Body of pancreas (tissue), 4 donors: ENCODE measurements around the gene PGC. TPM values are rescaled to one million over a fixed set of nuclear protein-coding genes. Genes with fewer than 3 reads are reported as not detected.

ENCODE experiments used
- ATAC-seq: fragments of 150-250 bp; one replicate; pipeline ENCODE4 v1.9.1; 2016
- DNase-seq, 4 donors: peaks; one replicate each; pipeline ENCODE4 v3.0.0-alpha.2; 2019
- H3K27ac ChIP-seq, 4 donors: fragments of 200-600 bp; sonication (generic); 1 replicate in 3 of 4; 2 replicates in 1 of 4; pipeline versions ENCODE4 v1.5.1 to v1.6.1; 2016 to 2019; ENCODE audit warnings: mild to moderate bottlenecking in 1 of 4, mixed read lengths in 1 of 4, moderate library complexity in 1 of 4
- H3K27me3 ChIP-seq, 2 donors: fragments of 200-600 bp; sonication (generic); one replicate each; pipeline ENCODE4 v1.6.0; 2016; ENCODE audit warnings: mild to moderate bottlenecking in 1 of 2
- H3K36me3 ChIP-seq, 2 donors: fragments of 200-600 bp; sonication (generic); replicated peaks in 1 of 2; 2 replicates each; pipeline ENCODE4 v1.5.1; 2016; ENCODE audit warnings: low read depth in 2 of 2; ENCODE audit not compliant: insufficient read depth in 1 of 2
- H3K4me1 ChIP-seq: fragments of 200-600 bp; sonication (generic); one replicate; pipeline ENCODE4 v1.6.0; 2016
- H3K4me3 ChIP-seq, 2 donors: fragments of 200-600 bp; sonication (generic); 1 replicate in 1 of 2; 2 replicates in 1 of 2; pipeline ENCODE4 v1.5.1; 2016 to 2019
- H3K9me3 ChIP-seq, 3 donors: fragments of 200-600 bp; sonication (generic); 1 replicate in 2 of 3; 2 replicates in 1 of 3; pipeline ENCODE4 v1.5.1; 2016
- CTCF ChIP-seq, 7 experiments: fragments of 450-650 bp in 4 of 7; fragments of 200-600 bp in 3 of 7; sonication (generic) in 3 of 7; IDR thresholded peaks; one replicate each; pipeline ENCODE4 v1.5.1; 2016 to 2019; ENCODE audit warnings: antibody characterized with exemption in 7 of 7
- POLR2A ChIP-seq, 3 donors: fragments of 450-650 bp; IDR thresholded peaks; one replicate each; pipeline ENCODE4 v1.6.1; 2016; ENCODE audit warnings: antibody characterized with exemption in 3 of 3, mild to moderate bottlenecking in 2 of 3
- WGBS, 2 donors: methylation state at CpG; one replicate each; pipeline ENCODE4 v1.1.5; 2017; 5-methylcytosine and 5-hydroxymethylcytosine counted together
- intact Hi-C: fragments of 100-400 bp; cut with DNase I; formaldehyde crosslinking; loops from one replicate; pipeline ENCODE4 v1.15.1; 2023
- total RNA-seq, 2 donors: library from RNA; depleted of rRNA; stranded (reverse); fragments of >200 nt; gene quantifications; one replicate each; pipeline ENCODE4 v1.1.0, GENCODE V29; 2016

PGC gene
- total RNA-seq, 2 donors from 2014 or later = 48.8 to 91.1 TPM

GRCh38 chr6:41697861-41698781 is 49.1 kb downstream of the PGC start:
- no peaks in the 10 kb centered on the region for H3K9me3 ChIP-seq
- WGBS, 2 donors = 77 to 82% methylated on average over 15 of the region's 15 CpGs
- no peak for TF ChIP-seq CTCF (IDR thresholded peaks at IDR 0.05)
- no peak for TF ChIP-seq POLR2A (IDR thresholded peaks at IDR 0.05)
- no peak overlapping the region for H3K4me3 ChIP-seq
- DNase-seq = no peak
- H3K27me3 ChIP-seq = no peaks in the 10 kb centered on the region
- no peaks in the 10 kb centered on the region for H3K36me3 ChIP-seq
- H3K27ac ChIP-seq = no peak overlapping the region
- no peak for ATAC-seq
- intact Hi-C loops = no loop called here
- no peaks in the 10 kb centered on the region for H3K4me1 ChIP-seq

GRCh38 chr6:41696788-41697187 is 50.4 kb downstream of the PGC start:
- no peak overlapping the region for H3K27ac ChIP-seq
- H3K36me3 ChIP-seq = no peaks in the 10 kb centered on the region
- no peak for ATAC-seq
- 92 to 98% methylated on average over 6 of the region's 6 CpGs for WGBS, 2 donors
- H3K9me3 ChIP-seq = no peaks in the 10 kb centered on the region
- no peaks in the 10 kb centered on the region for H3K27me3 ChIP-seq
- intact Hi-C loops = no loop called here
- no peaks in the 10 kb centered on the region for H3K4me1 ChIP-seq
- DNase-seq = no peak
- TF ChIP-seq CTCF (IDR thresholded peaks at IDR 0.05) (no peak), POLR2A (IDR thresholded peaks at IDR 0.05) (no peak)
- H3K4me3 ChIP-seq = no peak overlapping the region

GRCh38 chr6:41695825-41696224 is 51.4 kb downstream of the PGC start:
- Histone ChIP-seq H3K36me3 (no peaks in the 10 kb centered on the region), H3K27ac (no peak overlapping the region), H3K4me3 (no peak overlapping the region), H3K27me3 (no peaks in the 10 kb centered on the region), H3K9me3 (no peaks in the 10 kb centered on the region), H3K4me1 (no peaks in the 10 kb centered on the region)
- WGBS, 2 donors = 89 to 100% methylated on average over 1 to 3 of the region's 6 CpGs
- intact Hi-C loops = no loop called here
- no peak for TF ChIP-seq POLR2A (IDR thresholded peaks at IDR 0.05)
- TF ChIP-seq CTCF (IDR thresholded peaks at IDR 0.05) = no peak
- ATAC-seq (no peak), DNase-seq (no peak)

- Histone ChIP-seq H3K4me1 (no peaks in the 10 kb centered on the region), H3K27me3 (no peaks in the 10 kb centered on the region), H3K27ac (no peak overlapping the region), H3K4me3 (no peak overlapping the region), H3K9me3 (no peaks in the 10 kb centered on the region), H3K36me3 (peaks cover 0 to 1% of the 10 kb centered on the region in 2 donors)
- WGBS, 2 donors = 73 to 85% methylated on average over 5 to 6 of the region's 6 CpGs
- ATAC-seq (no peak), DNase-seq (no peak)
- intact Hi-C loops = no loop called here
- TF ChIP-seq POLR2A (IDR thresholded peaks at IDR 0.05) = no peak
- TF ChIP-seq CTCF (IDR thresholded peaks at IDR 0.05) = no peak
Measured at GRCh38 chr6:41694815-41695526, 52.2 kb downstream of the PGC start.
